ENCODE data around the gene ENC1.

Gene ENC1

DNA sequence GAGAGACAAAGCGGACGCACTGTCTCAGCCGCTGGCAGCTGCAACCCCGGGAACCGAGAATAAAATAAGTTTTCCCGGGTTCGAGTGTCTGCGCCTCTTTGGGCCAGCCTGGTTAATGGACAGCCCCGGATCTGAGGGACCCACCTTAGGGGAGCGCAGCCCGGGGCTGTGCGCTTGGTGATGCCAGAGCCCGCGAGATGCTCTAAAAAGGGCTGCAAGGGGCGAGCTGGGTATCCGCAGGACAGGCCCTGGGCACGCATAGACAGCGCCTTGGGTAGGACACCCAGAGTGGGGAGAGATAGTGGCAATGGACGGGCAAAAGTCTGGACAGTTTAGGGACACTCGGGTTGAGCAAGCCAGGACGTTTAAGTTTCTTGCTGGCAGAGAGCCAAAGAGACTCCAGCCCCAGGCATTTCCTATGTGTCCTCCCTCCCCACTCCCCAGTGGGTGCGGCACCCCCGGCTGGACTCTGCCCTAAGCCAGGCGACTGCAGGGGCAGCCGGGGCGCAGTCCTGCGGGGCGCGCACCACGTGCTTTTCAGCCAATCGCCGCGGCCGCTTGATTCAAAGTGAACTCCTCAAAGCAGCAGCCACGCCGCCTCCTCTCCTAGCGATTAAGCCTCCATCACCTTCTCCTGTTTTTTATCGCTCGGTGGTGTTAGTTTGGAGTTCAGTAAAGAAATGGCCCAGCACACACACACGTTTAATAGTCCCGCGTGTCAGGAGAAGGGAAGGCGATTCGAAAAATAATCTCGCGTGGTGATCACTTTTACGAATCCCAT, 616 bp upstream of the ENC1 start:
- H2AFZ ChIP-seq (ENCODE audit: insufficient read depth, low read length, poor library complexity) = peak overlapping the region; percentile 80
- H3K9me3 ChIP-seq (ENCODE audit: insufficient read depth, low read depth, low read length) = no peaks in the 10 kb centered on the region
- peaks cover 19 to 27% of the 10 kb centered on the region in 2 experiments for H3K4me1 ChIP-seq (ENCODE audit: control insufficient read depth in 1 of 2, insufficient read depth in 2 of 2, low read length in 2 of 2)
- H3K4me3 ChIP-seq (ENCODE audit: low read depth, low read length) = peak overlapping the region; percentile 90
- H4K91ac ChIP-seq (ENCODE audit: low read depth, low read length) = peak overlapping the region; percentile 96
- H3K9ac ChIP-seq (ENCODE audit: low read length) = peak overlapping the region; percentile 86
- peak; percentile 38 to 68 for DNase-seq
- peaks cover 29% of the 10 kb centered on the region for H3K79me2 ChIP-seq (ENCODE audit: control insufficient read depth, insufficient read depth, low read length, poor library complexity)
- peak overlapping the region; percentile 97 for H2BK5ac ChIP-seq (ENCODE audit: low read depth, low read length, poor library complexity)
- H4K12ac ChIP-seq (ENCODE audit: low read depth, low read length) = peak overlapping the region; percentile 75
- no CpG with 5 or more reads among the region's 47 CpGs for WGBS (ENCODE audit: extremely low coverage, insufficient coverage, insufficient read length)
- peak overlapping the region; percentile 86 for H2BK120ac ChIP-seq (ENCODE audit: insufficient read depth, low read length, poor library complexity)
- no peaks in the 10 kb centered on the region for H3K27me3 ChIP-seq (ENCODE audit: insufficient read depth, low read length)
- no peak overlapping the region for H3K23ac ChIP-seq (ENCODE audit: low read length)
- H3K79me1 ChIP-seq (ENCODE audit: low read length) = peaks cover 41% of the 10 kb centered on the region
- peak overlapping the region; percentile 91 for H2AK5ac ChIP-seq (ENCODE audit: low read length)
- peak overlapping the region; percentile 89 for H2BK12ac ChIP-seq (ENCODE audit: low read length)
- peak overlapping the region; percentile 86 for H3K27ac ChIP-seq (ENCODE audit: low read depth, low read length)
- peak overlapping the region; percentile 86 for H3K4me2 ChIP-seq (ENCODE audit: low read length)
- peaks cover 4 to 10% of the 10 kb centered on the region in 2 experiments for H3K36me3 ChIP-seq (ENCODE audit: control insufficient read depth in 1 of 2, insufficient read depth in 2 of 2, low read length in 2 of 2)
- peak overlapping the region; percentile 82 for H4K8ac ChIP-seq (ENCODE audit: low read depth, low read length)
- H3K14ac ChIP-seq (ENCODE audit: low read length) = peak overlapping the region; percentile 94
- peak overlapping the region; percentile 93 for H3K18ac ChIP-seq (ENCODE audit: low read length)
- H3K4ac ChIP-seq (ENCODE audit: low read depth, low read length) = peak overlapping the region; percentile 75

DNA sequence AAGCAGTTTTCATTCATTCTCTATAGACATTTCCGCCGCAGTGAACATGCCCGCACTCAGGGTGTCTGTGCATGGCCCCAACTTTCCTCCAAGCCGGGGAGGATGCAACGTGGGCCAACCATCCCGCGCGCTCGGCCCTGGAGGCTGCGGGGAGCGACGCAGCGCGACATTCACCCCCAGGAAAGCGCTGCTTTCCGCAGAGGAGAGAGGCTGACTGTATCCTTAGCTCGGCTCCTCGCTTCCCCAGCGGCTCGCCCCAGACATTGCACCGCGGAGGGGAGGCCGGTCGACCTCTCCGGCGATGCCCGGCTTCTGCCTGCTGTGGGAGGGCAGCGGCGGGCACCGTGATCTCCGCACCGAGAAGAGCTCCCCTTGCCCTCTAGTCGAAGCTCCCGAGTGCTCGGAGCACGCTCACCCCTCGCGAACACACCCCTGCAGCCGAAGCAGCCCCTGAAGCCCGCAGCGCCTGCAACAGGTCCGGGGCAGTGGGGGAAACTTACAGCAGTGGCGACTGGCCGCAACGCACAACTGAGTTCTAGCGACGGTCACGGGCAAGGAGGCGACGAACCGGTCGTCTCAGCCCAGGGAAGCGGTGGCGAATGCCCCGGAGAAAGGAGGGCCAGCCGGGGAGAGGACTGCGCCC, 600 bp downstream of the ENC1 start:
- Histone ChIP-seq H3K9me3 (ENCODE audit: insufficient read depth, low read depth, low read length) (no peaks in the 10 kb centered on the region), H3K18ac (ENCODE audit: low read length) (peak overlapping the region; percentile 89), H3K9ac (ENCODE audit: low read length) (peak overlapping the region; percentile 98), H3K79me1 (ENCODE audit: low read length) (peaks cover 41% of the 10 kb centered on the region), H2BK120ac (ENCODE audit: insufficient read depth, low read length, poor library complexity) (peak overlapping the region; percentile 57), H3K4ac (ENCODE audit: low read depth, low read length) (peak overlapping the region; percentile 98), H4K12ac (ENCODE audit: low read depth, low read length) (peak overlapping the region; percentile 9), H4K8ac (ENCODE audit: low read depth, low read length) (peak overlapping the region; percentile 39), H2BK12ac (ENCODE audit: low read length) (peak overlapping the region; percentile 6), H3K27me3 (ENCODE audit: insufficient read depth, low read length) (no peaks in the 10 kb centered on the region), H3K4me3 (ENCODE audit: low read depth, low read length) (peak overlapping the region; percentile 90), H3K23ac (ENCODE audit: low read length) (no peak overlapping the region), H3K27ac (ENCODE audit: low read depth, low read length) (peak overlapping the region; percentile 84), H2AK5ac (ENCODE audit: low read length) (peak overlapping the region; percentile 16), H3K36me3 (ENCODE audit: control insufficient read depth in 1 of 2, insufficient read depth in 2 of 2, low read length in 2 of 2) (peaks cover 16 to 22% of the 10 kb centered on the region in 2 experiments), H3K14ac (ENCODE audit: low read length) (peak overlapping the region; percentile 87), H3K4me2 (ENCODE audit: low read length) (peak overlapping the region; percentile 75), H2BK5ac (ENCODE audit: low read depth, low read length, poor library complexity) (peak overlapping the region; percentile 86), H3K4me1 (ENCODE audit: control insufficient read depth in 1 of 2, insufficient read depth in 2 of 2, low read length in 2 of 2) (peaks cover 30 to 39% of the 10 kb centered on the region in 2 experiments), H3K79me2 (ENCODE audit: control insufficient read depth, insufficient read depth, low read length, poor library complexity) (peaks cover 40% of the 10 kb centered on the region), H4K91ac (ENCODE audit: low read depth, low read length) (peak overlapping the region; percentile 83), H2AFZ (ENCODE audit: insufficient read depth, low read length, poor library complexity) (peak overlapping the region; percentile 41)
- WGBS (ENCODE audit: extremely low coverage, insufficient coverage, insufficient read length) = no CpG with 5 or more reads among the region's 57 CpGs
- DNase-seq = peak in 1 of 2 donors; percentile 50

DNA sequence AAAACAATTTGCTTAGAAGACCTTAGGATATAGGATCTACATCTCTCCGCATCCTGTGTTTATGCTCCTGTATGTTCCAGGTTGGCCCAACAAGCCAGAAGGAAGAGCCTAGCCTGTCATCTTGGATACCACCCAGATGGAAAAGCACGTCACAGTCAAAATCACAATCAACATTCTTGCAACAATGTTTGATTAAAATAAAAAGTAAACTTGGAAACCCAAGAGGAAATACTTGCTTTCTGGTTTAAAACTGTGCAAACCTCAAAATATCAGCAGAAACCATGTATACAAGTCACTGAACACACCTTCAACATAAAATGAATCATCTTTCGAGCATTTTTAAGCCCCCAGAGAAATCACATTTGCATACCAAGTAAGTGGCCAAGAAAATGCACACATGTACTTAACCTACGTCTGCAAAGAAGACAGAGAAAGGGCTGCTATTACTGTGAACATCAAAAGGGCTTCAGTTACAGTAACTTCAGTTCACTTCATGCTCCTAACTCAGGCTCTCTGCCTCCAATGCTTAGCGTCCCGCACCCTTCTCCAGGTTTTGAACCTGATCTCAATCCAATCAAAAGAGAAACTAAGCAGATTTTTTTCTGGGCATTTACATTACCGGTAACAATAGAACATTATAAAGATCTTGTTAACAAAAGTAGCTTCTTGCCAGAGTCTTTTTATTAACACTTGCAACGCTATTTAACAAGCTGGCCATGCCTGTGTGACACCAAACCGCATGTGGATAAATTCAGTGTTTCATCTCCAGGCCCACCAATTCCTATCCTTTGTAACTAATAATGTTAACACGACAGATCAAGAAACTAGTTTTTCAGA, 1.3 kb downstream of the ENC1 start:
- H4K91ac ChIP-seq (ENCODE audit: low read depth, low read length) = no peak overlapping the region
- no CpG with 5 or more reads among the region's 10 CpGs for WGBS (ENCODE audit: extremely low coverage, insufficient coverage, insufficient read length)
- H3K9me3 ChIP-seq (ENCODE audit: insufficient read depth, low read depth, low read length) = no peaks in the 10 kb centered on the region
- no peak overlapping the region for H2BK120ac ChIP-seq (ENCODE audit: insufficient read depth, low read length, poor library complexity)
- no peak overlapping the region for H4K12ac ChIP-seq (ENCODE audit: low read depth, low read length)
- H2BK12ac ChIP-seq (ENCODE audit: low read length) = no peak overlapping the region
- peaks cover 33 to 43% of the 10 kb centered on the region in 2 experiments for H3K4me1 ChIP-seq (ENCODE audit: control insufficient read depth in 1 of 2, insufficient read depth in 2 of 2, low read length in 2 of 2)
- peak overlapping the region; percentile 84 for H3K27ac ChIP-seq (ENCODE audit: low read depth, low read length)
- H3K23ac ChIP-seq (ENCODE audit: low read length) = no peak overlapping the region
- no peak overlapping the region for H3K18ac ChIP-seq (ENCODE audit: low read length)
- H3K4me3 ChIP-seq (ENCODE audit: low read depth, low read length) = peak overlapping the region; percentile 90
- no peak overlapping the region for H4K8ac ChIP-seq (ENCODE audit: low read depth, low read length)
- H3K27me3 ChIP-seq (ENCODE audit: insufficient read depth, low read length) = no peaks in the 10 kb centered on the region
- H3K14ac ChIP-seq (ENCODE audit: low read length) = no peak overlapping the region
- H3K4ac ChIP-seq (ENCODE audit: low read depth, low read length) = peak overlapping the region; percentile 98
- peak in 1 of 2 donors; percentile 28 for DNase-seq
- peak overlapping the region; percentile 86 for H2BK5ac ChIP-seq (ENCODE audit: low read depth, low read length, poor library complexity)
- H3K9ac ChIP-seq (ENCODE audit: low read length) = peak overlapping the region; percentile 98
- no peak overlapping the region for H2AK5ac ChIP-seq (ENCODE audit: low read length)
- peaks cover 40% of the 10 kb centered on the region for H3K79me1 ChIP-seq (ENCODE audit: low read length)
- H3K4me2 ChIP-seq (ENCODE audit: low read length) = peak overlapping the region; percentile 75
- peaks cover 23 to 29% of the 10 kb centered on the region in 2 experiments for H3K36me3 ChIP-seq (ENCODE audit: control insufficient read depth in 1 of 2, insufficient read depth in 2 of 2, low read length in 2 of 2)
- no peak overlapping the region for H2AFZ ChIP-seq (ENCODE audit: insufficient read depth, low read length, poor library complexity)
- H3K79me2 ChIP-seq (ENCODE audit: control insufficient read depth, insufficient read depth, low read length, poor library complexity) = peaks cover 44% of the 10 kb centered on the region

DNA sequence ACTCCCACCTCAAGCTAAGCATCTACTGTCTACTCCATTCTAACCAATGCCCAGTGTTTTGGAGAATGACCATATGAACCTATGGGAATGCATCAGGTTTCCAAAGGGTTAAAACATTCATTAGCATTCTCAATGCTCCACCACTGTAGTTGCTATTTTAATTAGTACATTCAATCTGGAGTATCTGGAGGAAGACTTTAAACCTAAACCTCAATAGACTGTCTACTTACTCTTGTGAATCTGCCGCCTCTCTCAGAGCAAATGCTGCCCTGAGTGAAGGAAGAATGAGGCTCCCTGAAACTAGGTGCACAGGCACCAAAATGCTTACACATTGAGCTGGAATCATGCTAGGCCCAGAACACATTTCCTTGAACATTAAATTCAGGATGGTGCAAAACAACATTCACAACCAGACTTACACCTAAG, 2.0 kb downstream of the ENC1 start:
- Histone ChIP-seq H3K14ac (ENCODE audit: low read length) (no peak overlapping the region), H3K9me3 (ENCODE audit: insufficient read depth, low read depth, low read length) (no peaks in the 10 kb centered on the region), H4K8ac (ENCODE audit: low read depth, low read length) (no peak overlapping the region), H3K4me1 (ENCODE audit: control insufficient read depth in 1 of 2, insufficient read depth in 2 of 2, low read length in 2 of 2) (peaks cover 29 to 39% of the 10 kb centered on the region in 2 experiments), H2AK5ac (ENCODE audit: low read length) (no peak overlapping the region), H3K18ac (ENCODE audit: low read length) (no peak overlapping the region), H3K9ac (ENCODE audit: low read length) (peak overlapping the region; percentile 86), H4K12ac (ENCODE audit: low read depth, low read length) (no peak overlapping the region), H4K91ac (ENCODE audit: low read depth, low read length) (no peak overlapping the region), H3K27ac (ENCODE audit: low read depth, low read length) (peak overlapping the region; percentile 62), H2BK120ac (ENCODE audit: insufficient read depth, low read length, poor library complexity) (no peak overlapping the region), H3K79me2 (ENCODE audit: control insufficient read depth, insufficient read depth, low read length, poor library complexity) (peaks cover 43% of the 10 kb centered on the region), H2BK5ac (ENCODE audit: low read depth, low read length, poor library complexity) (no peak overlapping the region), H2BK12ac (ENCODE audit: low read length) (no peak overlapping the region), H3K27me3 (ENCODE audit: insufficient read depth, low read length) (no peaks in the 10 kb centered on the region), H3K79me1 (ENCODE audit: low read length) (peaks cover 34% of the 10 kb centered on the region), H3K4me2 (ENCODE audit: low read length) (peak overlapping the region; percentile 75), H3K23ac (ENCODE audit: low read length) (no peak overlapping the region), H3K36me3 (ENCODE audit: control insufficient read depth in 1 of 2, insufficient read depth in 2 of 2, low read length in 2 of 2) (peaks cover 27 to 33% of the 10 kb centered on the region in 2 experiments), H3K4ac (ENCODE audit: low read depth, low read length) (peak overlapping the region; percentile 76), H2AFZ (ENCODE audit: insufficient read depth, low read length, poor library complexity) (no peak overlapping the region), H3K4me3 (ENCODE audit: low read depth, low read length) (peak overlapping the region; percentile 79)
- no CpG with 5 or more reads among the region's 1 CpG for WGBS (ENCODE audit: extremely low coverage, insufficient coverage, insufficient read length)
- DNase-seq = no peak
